GM19239 (cell line): ENCODE data around the gene TFAM.
"Not testable (repeated sequence)": the region's sequence is repeated elsewhere in the genome, so short reads cannot be mapped to it uniquely, and the experiment has no call there.

Source experiments
- DNase-seq: peaks from one replicate; pipeline ENCODE4 v3.0.0; 2011; ENCODE audit warnings: low spot score; ENCODE audit not compliant: insufficient read length
- FAIRE-seq: peaks from 2 replicates; lab custom pipeline; 2011; peaks lifted over from hg19 to GRCh38; lab: Jason Lieb, UNC

TFAM gene

DNA sequence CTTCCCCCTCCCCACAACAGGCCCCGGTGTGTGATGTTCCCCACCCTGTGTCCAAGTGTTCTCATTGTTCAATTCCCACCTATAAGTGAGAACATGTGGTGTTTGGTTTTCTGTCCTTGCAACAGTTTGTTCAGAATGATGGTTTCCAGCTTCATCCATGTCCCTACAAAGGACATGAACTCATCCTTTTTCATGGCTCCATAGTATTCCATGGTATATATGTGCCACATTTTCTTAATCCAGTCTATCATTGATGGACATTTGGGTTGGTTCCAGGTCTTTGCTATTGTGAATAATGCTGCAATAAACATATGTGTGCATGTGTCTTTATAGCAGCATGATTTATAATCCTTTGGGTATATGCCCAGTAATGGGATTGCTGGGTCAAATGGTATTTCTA lies 43.2 kb downstream of the TFAM start:
- FAIRE-seq, DNase-seq: not testable (repeated sequence)

DNA sequence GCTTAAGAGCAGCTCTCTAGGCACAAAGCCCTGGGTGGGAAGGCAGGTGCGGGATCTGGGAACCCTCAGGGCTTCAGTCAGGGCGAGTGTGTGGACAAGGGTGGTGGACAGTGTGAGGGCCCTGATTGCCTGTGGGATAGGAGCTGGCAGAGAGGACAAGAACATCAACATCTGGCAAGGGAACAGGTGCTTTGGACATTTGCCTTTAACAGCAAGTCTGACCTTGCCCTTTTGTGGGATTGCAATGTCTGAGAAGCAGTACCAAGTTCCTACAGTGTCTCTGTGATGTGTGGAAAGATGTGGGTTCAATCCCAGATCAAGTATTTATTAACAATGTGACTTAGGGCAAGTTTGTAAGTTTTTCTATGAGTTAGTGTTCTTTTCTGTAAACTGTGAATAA lies 46.7 kb downstream of the TFAM start:
- DNase-seq (no peak), FAIRE-seq (no peak)

DNA sequence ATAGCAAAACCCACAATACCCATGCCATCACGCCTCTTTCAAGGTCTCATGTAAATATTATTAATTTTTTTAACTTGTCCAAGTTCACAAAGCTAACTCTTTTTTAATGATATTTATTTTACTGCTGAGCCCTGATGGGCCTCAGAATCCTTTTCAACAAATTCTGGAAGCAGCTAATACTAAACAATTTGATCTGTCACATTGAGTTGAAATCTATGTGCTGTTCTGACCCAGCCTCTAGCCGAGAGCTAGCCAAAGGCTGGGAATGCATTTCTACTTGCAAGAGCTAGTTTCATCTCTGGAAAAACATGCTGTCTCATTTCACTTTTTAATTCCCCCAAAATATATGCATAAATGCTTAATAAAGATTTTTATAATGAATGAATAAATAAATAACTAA lies 47.9 kb downstream of the TFAM start:
- DNase-seq, result no peak
- no peak for FAIRE-seq

DNA sequence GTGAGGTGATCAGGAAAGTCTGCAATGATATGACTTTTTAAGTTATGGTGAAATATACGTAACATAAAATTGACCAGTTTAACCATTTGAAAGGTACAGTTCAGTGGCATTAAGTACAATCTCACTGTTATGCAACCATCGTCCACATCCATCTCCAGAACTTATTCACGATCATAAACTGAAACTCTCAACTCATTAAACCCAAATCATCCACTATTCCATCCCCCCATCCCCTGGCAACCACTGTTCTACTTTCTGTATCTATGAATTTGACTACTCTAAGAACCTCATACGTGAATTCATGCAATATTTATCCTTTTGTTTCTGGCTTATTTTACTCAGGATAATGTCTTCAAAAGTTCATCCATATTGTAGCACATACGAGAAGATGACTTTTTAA lies 48.4 kb downstream of the TFAM start:
- FAIRE-seq (no peak), DNase-seq (no peak)

DNA sequence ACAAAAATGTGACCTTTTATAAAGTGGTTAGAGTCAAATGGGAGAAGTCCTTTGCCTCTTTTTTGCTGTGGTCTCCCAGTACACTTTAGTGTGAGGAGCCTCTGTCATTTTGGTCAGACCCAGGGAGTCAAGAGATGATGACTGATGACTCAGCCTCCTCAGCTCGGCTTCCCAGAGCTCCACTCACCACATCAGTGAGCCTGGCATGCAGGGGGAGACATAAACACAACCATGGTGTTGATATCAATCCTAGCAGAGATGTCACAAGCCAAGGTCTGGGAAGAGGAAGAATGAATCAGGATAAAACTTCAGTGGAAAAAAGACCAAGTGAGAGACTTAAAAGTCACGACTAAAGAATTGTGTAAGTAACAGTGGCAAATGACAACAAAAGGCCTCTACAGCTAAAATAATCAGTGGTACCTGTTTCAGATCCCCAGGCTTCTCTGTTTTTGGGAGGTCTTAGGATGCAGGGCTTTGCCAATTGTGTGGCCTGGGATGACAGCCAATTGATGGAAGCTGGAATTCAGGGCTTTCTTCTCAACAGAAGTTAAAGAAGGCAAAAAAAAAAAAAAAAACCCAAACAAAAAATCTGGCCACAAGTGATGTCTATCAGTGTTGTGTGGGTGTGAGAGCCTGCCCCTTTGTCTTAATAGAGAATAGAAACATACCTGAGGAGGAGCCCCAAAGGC lies 50.2 kb downstream of the TFAM start:
- DNase-seq (no peak), FAIRE-seq (no peak)

DNA sequence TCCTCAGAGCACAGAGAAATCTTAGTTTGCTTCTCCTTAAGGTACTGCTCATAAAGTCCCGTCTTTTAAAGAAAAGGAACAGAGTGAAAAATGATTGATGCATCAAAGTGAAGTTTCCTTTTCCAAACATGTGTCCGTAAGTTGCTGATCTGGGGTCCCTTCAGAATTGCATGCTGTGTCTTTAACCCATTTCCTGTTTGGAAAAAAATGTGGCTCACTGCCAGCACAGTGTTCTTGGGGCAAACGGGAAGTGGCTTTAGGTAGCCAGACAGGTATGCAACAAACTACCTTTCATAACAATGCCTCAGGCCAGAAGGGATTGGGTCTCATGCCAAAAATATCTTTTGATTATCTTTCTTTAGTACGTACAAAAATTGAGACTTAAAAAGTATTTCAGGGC lies 50.9 kb downstream of the TFAM start:
- FAIRE-seq (no peak), DNase-seq (no peak)

DNA sequence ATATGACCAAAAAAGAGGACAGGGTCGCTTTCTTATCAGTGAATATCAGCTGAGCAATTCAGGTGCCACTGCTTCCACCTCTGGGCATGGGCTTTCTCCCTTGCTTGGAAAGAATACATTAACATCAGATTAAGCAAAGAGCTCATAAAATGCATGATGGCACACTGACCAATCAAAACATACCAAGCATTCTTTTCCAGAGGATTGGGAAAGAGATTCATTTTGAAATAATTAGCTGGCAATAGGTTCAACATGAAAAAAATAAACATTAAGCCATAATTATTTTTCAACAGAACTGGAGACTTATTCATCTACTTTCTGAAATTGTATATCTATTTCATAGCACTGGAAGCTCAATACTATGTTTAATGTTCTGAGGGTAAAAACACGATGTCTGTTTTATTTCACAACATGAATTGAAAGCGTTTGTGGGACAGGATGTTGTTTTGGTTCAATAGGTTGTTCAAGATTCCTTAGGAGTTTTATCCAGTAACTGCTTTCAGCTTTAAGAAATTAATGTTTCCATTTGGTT lies 53.2 kb downstream of the TFAM start:
- FAIRE-seq (no peak), DNase-seq (no peak)

DNA sequence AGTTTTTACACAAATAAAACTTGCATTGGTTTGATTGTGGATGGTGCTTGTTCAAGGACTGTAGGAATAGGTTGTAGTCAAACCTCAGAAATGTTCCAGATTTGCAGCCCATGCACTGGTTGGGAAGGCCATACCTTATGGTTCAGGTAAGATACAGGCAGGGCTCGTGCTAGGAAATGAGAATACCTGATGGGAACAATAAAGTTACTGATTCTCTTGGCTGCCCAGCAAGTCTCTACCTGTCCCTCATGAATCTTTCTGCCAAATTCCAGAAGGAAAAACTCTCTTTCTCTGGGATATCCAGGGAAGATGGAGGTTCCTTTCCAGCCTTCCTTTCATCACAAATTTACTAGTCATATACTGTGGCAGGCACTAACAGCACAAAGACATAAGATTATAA lies 53.8 kb downstream of the TFAM start:
- no peak for FAIRE-seq
- DNase-seq, result no peak

DNA sequence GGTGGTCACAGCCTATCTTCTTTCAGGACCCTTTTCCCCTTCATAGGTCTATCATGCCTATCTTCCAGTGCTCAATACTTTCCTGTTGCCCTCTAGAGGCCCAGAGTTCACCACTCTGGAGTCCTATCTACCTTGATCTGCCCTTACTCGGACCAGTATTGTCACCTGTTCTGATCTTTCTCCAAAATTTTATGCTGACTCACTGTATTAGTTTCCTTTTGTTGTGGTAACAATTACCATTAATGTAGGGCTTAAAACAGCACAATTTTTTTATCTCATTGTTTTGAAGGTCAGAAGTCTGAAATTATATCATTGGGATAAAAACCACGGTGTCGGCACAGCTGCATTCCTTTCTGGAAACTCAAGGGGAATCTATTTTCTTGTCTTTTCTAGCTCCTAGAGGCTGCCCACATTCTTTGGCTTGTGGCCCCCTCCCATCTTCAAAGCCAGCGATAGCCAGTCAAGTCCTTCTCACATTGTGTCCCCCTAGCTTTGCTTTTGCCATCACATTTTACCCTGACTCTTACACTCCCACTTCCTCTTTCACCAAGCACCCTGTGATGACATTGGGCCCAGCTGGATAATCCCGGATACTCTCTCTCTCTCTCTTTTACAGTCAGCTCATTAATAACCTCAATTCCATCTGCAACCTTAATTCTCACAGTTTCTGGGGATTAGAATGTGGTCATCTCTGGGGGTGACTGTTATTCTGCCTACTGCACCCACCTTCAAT lies 54.6 kb downstream of the TFAM start:
- FAIRE-seq (no peak), DNase-seq (no peak)

DNA sequence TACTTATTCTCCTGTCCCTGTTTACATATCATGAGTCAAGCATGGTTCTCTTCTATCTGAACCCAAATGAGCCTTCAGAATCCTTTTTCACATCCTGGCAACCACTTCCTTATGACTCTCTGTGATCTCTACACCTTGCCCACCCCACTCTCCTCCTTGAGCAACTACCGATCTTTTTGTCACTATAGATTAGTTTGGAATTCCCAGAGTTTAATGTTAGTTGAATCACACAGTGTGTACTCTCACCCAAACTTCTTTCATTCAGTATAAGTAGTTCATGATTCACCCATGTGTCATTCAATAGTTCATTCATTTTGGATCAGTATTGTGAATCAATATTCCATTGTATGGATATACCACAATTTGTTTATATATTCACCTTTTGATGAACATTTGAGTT lies 55.3 kb downstream of the TFAM start:
- FAIRE-seq, result no peak

DNA sequence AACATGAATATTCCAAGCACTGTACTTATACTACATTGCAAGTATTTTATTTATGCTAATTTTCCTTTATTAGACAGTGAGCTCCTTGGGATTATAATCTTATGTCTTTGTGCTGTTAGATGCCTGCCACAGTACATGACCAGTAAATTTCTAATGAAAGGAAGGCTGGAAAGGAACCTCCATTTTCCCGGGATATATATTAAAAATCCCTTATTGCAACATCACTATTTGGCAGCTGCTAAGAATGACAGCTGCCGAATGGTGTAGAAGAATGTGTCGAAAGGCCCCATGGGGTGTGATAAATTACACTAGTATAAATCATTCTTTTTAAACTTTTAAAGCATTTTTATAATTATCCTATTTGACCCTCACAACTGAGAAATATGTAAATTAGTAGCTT lies 59.1 kb downstream of the TFAM start:
- FAIRE-seq, result no peak
- no peak for DNase-seq

More for the DNA sequence above, 55.3 kb downstream of the TFAM start:
- no peak for DNase-seq

DNA sequence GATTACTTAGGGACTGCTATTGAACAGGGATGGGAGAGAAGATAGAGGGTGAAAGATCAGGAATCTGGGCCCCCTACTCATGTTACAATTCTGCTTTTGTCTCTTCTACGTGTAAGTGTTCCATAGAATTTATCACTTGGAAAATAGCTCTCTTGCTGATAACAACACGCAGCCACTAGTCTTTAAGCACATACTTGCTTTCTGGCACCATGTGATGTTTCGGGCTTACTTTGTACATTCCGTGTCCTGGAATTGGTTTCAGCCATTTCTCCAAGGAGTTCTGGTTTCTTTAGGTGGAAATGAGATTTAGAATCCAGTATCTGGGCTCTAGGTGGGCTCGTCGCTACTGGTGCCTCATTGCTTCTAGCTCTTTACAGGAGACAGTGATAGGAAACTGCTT lies 59.7 kb downstream of the TFAM start:
- FAIRE-seq (no peak), DNase-seq (no peak)

DNA sequence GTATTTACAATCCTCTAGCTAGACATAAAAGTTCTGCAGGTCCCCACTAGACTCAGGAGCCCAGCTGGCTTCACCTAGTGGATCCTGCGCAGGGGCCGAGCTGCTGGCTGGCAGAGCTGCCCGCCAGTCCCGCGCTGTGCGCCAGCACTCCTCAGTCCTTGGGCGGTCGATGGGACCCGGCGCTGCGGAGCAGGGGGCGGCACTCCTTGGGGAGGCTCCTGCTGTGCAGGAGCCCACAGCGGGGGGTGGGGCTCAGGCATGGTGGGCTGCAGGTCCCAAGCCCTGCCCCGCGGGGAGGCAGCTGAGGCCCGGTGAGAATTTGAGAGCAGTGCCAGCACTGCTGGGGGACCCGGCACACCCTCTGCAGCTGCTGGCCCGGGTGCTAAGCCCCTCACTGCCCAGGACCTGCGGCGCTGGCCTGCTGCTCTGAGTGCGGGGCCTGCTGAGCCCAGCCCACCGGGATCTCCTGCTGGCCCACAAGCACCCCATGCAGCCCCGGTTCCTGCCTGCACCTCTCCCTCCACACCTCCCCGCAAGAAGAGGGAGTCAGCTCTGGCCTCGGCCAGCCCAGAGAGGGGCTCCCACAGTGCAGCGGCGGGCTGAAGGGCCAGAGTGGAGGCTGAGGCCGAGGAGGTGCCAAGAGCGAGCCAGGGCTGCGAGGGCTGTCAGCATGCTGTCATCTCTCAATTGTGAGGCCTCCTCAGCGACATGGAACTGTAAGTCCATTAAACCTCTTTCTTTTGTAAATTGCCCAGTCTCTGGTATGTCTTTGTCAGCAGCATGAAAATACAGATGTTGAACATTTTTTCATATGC lies 63.1 kb downstream of the TFAM start:
- FAIRE-seq, result no peak
- no peak for DNase-seq
